Measurements from ENCODE around the gene AKNA.

The AKNA gene

DNA sequence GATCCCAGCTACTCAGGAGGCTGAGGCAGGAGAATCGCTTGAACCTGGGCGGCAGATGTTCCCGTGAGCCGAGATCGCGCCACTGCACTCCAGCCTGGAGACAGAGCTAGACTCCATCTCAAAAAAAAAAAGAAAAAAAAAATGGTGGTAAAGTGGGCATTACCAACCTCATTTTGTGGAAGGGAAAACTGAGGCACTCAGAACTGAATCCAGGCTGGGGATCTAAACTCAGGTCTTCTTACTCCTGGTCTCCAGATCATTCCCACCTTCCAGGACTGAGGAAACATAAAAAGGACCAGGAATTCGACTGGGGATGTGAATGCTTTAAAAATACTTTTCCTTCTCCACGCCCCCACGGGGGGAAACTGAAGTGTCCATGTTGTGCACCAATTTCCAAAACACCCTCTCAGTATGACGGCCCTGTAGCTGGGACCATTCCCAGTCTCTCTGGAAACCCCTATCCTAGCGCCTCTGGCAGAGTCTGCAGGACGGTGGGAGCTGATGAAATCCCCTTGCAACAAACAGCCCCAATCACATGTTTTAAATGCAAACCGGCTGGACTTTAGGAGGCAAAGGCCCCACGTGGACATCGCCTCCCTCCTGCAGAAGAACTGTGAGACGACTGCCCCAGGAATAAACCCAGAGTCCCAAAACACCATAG, 8.9 kb upstream of the AKNA start:
- peak in 1 of 2 donors; percentile 45 for DNase-seq
- Histone ChIP-seq H3K4me3 (peak overlapping the region in 1 of 2 donors; percentile 82), H3K27me3 (no peaks in the 10 kb centered on the region), H3K36me3 (no peaks in the 10 kb centered on the region), H3K27ac (peak overlapping the region; percentile 82 to 87), H3K4me1 (peaks cover 0 to 53% (median 34%) of the 10 kb centered on the region in 4 donors), H3K9me3 (no peaks in the 10 kb centered on the region)
- intact Hi-C loops (cut with DNase I; ENCODE audit: low total_unique reads) = no loop called here
- TF ChIP-seq, protein P1, sequence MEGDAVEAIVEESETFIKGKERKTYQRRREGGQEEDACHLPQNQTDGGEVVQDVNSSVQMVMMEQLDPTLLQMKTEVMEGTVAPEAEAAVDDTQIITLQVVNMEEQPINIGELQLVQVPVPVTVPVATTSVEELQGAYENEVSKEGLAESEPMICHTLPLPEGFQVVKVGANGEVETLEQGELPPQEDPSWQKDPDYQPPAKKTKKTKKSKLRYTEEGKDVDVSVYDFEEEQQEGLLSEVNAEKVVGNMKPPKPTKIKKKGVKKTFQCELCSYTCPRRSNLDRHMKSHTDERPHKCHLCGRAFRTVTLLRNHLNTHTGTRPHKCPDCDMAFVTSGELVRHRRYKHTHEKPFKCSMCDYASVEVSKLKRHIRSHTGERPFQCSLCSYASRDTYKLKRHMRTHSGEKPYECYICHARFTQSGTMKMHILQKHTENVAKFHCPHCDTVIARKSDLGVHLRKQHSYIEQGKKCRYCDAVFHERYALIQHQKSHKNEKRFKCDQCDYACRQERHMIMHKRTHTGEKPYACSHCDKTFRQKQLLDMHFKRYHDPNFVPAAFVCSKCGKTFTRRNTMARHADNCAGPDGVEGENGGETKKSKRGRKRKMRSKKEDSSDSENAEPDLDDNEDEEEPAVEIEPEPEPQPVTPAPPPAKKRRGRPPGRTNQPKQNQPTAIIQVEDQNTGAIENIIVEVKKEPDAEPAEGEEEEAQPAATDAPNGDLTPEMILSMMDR (IDR thresholded peaks at IDR 0.05) = no peak

DNA sequence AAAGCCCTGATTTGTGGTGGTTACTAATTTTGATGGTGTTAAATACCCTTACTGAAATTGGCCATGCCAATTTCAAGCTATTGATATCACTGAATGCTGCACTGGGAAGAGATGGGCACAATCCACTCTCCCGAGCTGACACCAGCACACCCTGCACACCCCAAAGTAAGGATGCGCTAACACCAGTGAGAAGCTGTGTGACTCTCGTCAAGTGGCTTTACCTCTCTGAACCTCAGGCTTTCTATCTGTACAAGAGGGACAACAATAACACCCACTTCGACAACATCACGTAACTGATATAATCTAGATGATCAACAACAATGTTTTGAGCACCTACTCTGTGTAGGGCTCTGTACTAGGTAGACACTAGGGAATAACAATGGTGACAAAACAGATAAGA, 8.0 kb upstream of the AKNA start:
- Histone ChIP-seq H3K27me3 (no peaks in the 10 kb centered on the region), H3K4me3 (no peak overlapping the region), H3K4me1 (peaks cover 0 to 53% (median 34%) of the 10 kb centered on the region in 4 donors), H3K36me3 (no peaks in the 10 kb centered on the region), H3K9me3 (no peaks in the 10 kb centered on the region), H3K27ac (peak overlapping the region; percentile 82 to 87)
- TF ChIP-seq, protein P1 (IDR thresholded peaks at IDR 0.05) = no peak
- DNase-seq = no peak
- intact Hi-C loops (cut with DNase I; ENCODE audit: low total_unique reads) = no loop called here

DNA sequence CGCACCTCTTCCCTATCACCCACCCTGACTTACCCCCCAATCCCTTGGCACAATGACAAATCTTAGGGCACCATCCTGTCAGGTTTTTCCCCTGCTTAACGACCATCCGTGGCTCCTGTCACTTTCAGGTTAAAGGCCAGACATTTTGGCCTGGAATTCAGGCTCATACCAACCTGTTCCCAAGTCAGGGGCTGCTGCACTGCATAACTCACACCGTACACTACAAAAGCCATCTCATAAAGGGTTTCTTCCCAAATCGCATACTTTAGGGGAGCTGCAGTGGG, 7.5 kb upstream of the AKNA start:
- Histone ChIP-seq H3K36me3 (no peaks in the 10 kb centered on the region), H3K27ac (peak overlapping the region; percentile 82 to 87), H3K4me3 (no peak overlapping the region)

DNA sequence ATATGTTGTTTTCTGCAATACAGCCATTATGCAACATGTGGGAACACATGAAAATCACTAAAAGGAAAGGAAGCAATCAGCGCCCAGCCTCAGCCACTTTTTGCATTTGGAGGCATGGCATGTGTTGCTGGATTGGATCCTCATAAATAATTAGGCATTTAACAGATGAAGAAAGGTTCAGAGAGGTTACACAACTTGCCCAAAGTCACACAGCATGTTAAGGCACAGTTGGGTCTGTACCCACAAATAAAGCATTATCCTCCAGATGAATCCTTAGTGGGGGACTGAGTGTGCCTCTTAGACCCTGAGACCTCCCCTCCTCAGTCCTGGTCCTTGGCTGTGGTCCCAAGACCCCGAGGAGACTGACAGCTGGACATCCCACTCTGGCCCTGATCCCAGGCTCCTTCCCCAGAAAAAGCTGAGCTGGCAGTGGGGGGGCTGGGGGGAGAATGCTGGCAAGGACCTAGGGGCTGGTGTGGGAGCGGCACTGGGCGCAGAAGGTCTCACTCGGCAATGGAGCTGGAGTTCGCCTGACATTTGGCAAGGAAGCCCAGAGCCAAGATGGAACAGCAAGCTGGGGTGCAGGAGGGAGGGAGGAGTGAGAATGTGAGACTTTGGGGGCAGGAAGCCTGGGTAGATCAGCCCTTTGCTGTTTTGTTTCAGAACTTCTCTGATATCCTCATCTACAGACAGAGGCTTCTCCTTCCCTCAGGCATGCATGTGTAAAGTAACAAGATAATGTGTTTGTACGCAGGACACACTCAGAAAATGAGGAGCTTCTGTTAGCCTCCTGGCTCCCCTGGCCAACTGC, 6.9 kb upstream of the AKNA start:
- Histone ChIP-seq H3K36me3 (no peaks in the 10 kb centered on the region), H3K27me3 (no peaks in the 10 kb centered on the region), H3K4me1 (peaks cover 0 to 53% (median 36%) of the 10 kb centered on the region in 4 donors), H3K4me3 (no peak overlapping the region), H3K9me3 (no peaks in the 10 kb centered on the region), H3K27ac (peak overlapping the region; percentile 82 to 87)
- no peak for DNase-seq
- TF ChIP-seq, protein P1 (IDR thresholded peaks at IDR 0.05) = no peak
- intact Hi-C loops (cut with DNase I; ENCODE audit: low total_unique reads) = no loop called here

More for the DNA sequence above, 7.5 kb upstream of the AKNA start:
- H3K4me1 ChIP-seq = peaks cover 0 to 53% (median 34%) of the 10 kb centered on the region in 4 donors
- no peaks in the 10 kb centered on the region for H3K27me3 ChIP-seq
- intact Hi-C loops (cut with DNase I; ENCODE audit: low total_unique reads) = no loop called here
- TF ChIP-seq, protein P1 (IDR thresholded peaks at IDR 0.05) = no peak
- no peaks in the 10 kb centered on the region for H3K9me3 ChIP-seq
- no peak for DNase-seq

DNA sequence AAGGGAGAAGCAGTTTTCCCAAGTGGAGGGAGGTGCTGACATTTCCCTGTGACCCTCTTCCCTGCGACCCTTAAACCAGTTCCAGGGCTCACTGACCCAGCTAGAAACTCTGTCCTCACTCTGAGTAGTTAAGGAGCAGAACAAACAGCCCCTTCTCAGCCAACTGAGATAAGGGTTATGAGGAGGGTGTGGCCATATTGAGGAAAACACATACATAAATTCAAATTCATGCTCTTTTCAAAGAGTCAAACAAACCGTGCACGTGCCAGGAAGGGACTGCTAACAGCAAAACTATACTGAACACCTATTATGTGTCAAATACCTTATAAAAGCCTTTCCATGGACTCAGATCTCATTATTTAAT, 4.9 kb upstream of the AKNA start:
- DNase-seq = no peak
- Histone ChIP-seq H3K9me3 (no peaks in the 10 kb centered on the region), H3K27me3 (no peaks in the 10 kb centered on the region), H3K27ac (peak overlapping the region; percentile 82 to 87), H3K36me3 (no peaks in the 10 kb centered on the region), H3K4me3 (no peak overlapping the region), H3K4me1 (peaks cover 0 to 64% (median 51%) of the 10 kb centered on the region in 4 donors)
- intact Hi-C loops (cut with DNase I; ENCODE audit: low total_unique reads) = no loop called here
- TF ChIP-seq, protein P1 (IDR thresholded peaks at IDR 0.05) = no peak

Measured in tibial artery (tissue), 4 donors.